Endothelial cell (in vitro differentiated cells): ENCODE results near the gene DMC1. TPM values are rescaled to one million over a fixed set of nuclear protein-coding genes. Genes with fewer than 3 reads are reported as not detected.
"Not testable (repeated sequence)": the region's sequence is repeated elsewhere in the genome, so short reads cannot be mapped to it uniquely, and the experiment has no call there.

Source experiments
- DNase-seq: peaks from one replicate; pipeline ENCODE4 v3.0.0; 2021; ENCODE audit warnings: low spot score
- H3K27ac Mint-ChIP-seq: one replicate; pipeline ENCODE4 v1.8.0; 2021; ENCODE audit warnings: mixed read lengths, inconsistent platforms; ENCODE audit not compliant: unreplicated experiment
- H3K27me3 Mint-ChIP-seq: one replicate; pipeline ENCODE4 v1.8.0; 2021; ENCODE audit warnings: mild to moderate bottlenecking, moderate library complexity, mixed read lengths, inconsistent platforms; ENCODE audit not compliant: unreplicated experiment
- H3K36me3 Mint-ChIP-seq: one replicate; pipeline ENCODE4 v1.8.0; 2021; ENCODE audit warnings: mild to moderate bottlenecking, low read depth, mixed read lengths, inconsistent platforms; ENCODE audit not compliant: unreplicated experiment
- H3K4me1 Mint-ChIP-seq: one replicate; pipeline ENCODE4 v1.8.0; 2021; ENCODE audit warnings: mild to moderate bottlenecking, mixed read lengths, inconsistent platforms; ENCODE audit not compliant: unreplicated experiment
- H3K4me3 Mint-ChIP-seq: one replicate; pipeline ENCODE4 v1.8.0; 2021; ENCODE audit warnings: mild to moderate bottlenecking, mixed read lengths, inconsistent platforms; ENCODE audit not compliant: unreplicated experiment
- H3K9me3 Mint-ChIP-seq: one replicate; pipeline ENCODE4 v1.8.0; 2021; ENCODE audit warnings: mixed read lengths, inconsistent platforms; ENCODE audit not compliant: unreplicated experiment
- CTCF ChIP-seq: fragments of 200-600 bp; sonication (generic); IDR thresholded peaks from one replicate; pipeline ENCODE4 v1.5.0; 2021; ENCODE audit warnings: antibody characterized with exemption; ENCODE audit not compliant: unreplicated experiment
- total RNA-seq: library from RNA; stranded (reverse); fragmentation: NEBNext Ultra II Directional; extraction: Animal tissue kit (Norgen Biotek cat#: 25700); gene quantifications from one replicate; pipeline ENCODE4 v1.2.1, GENCODE V29; 2021; ENCODE audit not compliant: unreplicated experiment

DMC1 gene
- total RNA-seq, 1 donor from 2014 or later = 3.5 TPM

GRCh38 chr22:38479096-38479837 lies 90.7 kb downstream of the DMC1 start:
- H3K27me3 Mint-ChIP-seq = no peaks in the 10 kb centered on the region
- H3K4me1 Mint-ChIP-seq = no peaks in the 10 kb centered on the region
- H3K4me3 Mint-ChIP-seq = no peak overlapping the region
- no peak for DNase-seq
- H3K9me3 Mint-ChIP-seq = no peaks in the 10 kb centered on the region
- peaks cover 27% of the 10 kb centered on the region for H3K36me3 Mint-ChIP-seq
- no peak for TF ChIP-seq CTCF
- no peak overlapping the region for H3K27ac Mint-ChIP-seq

- DNase-seq = no peak
- TF ChIP-seq CTCF = no peak
- no peaks in the 10 kb centered on the region for H3K27me3 Mint-ChIP-seq
- H3K4me1 Mint-ChIP-seq = no peaks in the 10 kb centered on the region
- H3K27ac Mint-ChIP-seq = no peak overlapping the region
- H3K4me3 Mint-ChIP-seq = no peak overlapping the region
- H3K36me3 Mint-ChIP-seq = peaks cover 11% of the 10 kb centered on the region
- no peaks in the 10 kb centered on the region for H3K9me3 Mint-ChIP-seq
These were observed 92.4 kb downstream of the DMC1 start for GRCh38 chr22:38477585-38477984.

- no peak for TF ChIP-seq CTCF
- Mint-ChIP-seq H3K4me3 (no peak overlapping the region), H3K36me3 (no peaks in the 10 kb centered on the region), H3K9me3 (no peaks in the 10 kb centered on the region), H3K27ac (no peak overlapping the region), H3K4me1 (no peaks in the 10 kb centered on the region), H3K27me3 (peaks cover 2% of the 10 kb centered on the region)
- no peak for DNase-seq
These were observed 95.9 kb downstream of the DMC1 start for GRCh38 chr22:38474003-38474607.

- Mint-ChIP-seq H3K9me3 (no peaks in the 10 kb centered on the region), H3K4me3 (no peak overlapping the region), H3K27me3 (peaks cover 9% of the 10 kb centered on the region), H3K27ac (no peak overlapping the region), H3K4me1 (peaks cover 6% of the 10 kb centered on the region), H3K36me3 (no peaks in the 10 kb centered on the region)
- no peak for TF ChIP-seq CTCF
- DNase-seq = no peak
These were observed 98.7 kb downstream of the DMC1 start for GRCh38 chr22:38471237-38471636.

GRCh38 chr22:38470179-38470578 lies 99.8 kb downstream of the DMC1 start:
- not testable (repeated sequence) for H3K9me3 Mint-ChIP-seq, DNase-seq, H3K36me3 Mint-ChIP-seq, H3K4me3 Mint-ChIP-seq, H3K27ac Mint-ChIP-seq, H3K4me1 Mint-ChIP-seq, H3K27me3 Mint-ChIP-seq
